Measurements from ENCODE around the gene MICAL1.

- TF ChIP-seq EZH2 (IDR thresholded peaks at IDR 0.05; ENCODE audit: borderline replicate concordance, insufficient read depth, low read depth, low read length, poor library complexity, severe bottlenecking): no peak
- TF ChIP-seq CTCF (IDR thresholded peaks at IDR 0.05): no peak
These were observed 806 bp downstream of the MICAL1 start for GRCh38 chr6:109454496-109455436.

All from B cell (primary cell).